ENCODE data around the gene AGTPBP1.

DNA sequence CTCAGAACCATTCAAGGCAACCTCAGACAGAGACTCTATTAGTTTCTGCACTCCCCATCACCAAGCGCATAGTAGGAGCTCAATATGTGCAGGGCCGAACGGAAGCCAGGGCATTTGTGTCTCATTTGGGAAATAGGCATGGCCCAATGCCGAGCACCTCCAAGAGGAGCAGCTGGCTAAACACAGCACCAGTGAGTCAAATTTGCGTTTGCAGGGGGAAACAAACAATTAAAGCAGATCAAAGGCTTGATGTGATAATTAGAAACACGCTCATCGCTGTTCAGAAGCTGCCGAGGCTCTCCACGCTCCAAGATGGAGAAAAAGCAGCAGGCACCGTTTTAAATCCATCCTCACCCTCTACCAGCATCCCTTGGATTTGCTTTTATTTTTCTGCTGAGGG, 225.3 kb downstream of the AGTPBP1 start:
- TF ChIP-seq, protein P1, sequence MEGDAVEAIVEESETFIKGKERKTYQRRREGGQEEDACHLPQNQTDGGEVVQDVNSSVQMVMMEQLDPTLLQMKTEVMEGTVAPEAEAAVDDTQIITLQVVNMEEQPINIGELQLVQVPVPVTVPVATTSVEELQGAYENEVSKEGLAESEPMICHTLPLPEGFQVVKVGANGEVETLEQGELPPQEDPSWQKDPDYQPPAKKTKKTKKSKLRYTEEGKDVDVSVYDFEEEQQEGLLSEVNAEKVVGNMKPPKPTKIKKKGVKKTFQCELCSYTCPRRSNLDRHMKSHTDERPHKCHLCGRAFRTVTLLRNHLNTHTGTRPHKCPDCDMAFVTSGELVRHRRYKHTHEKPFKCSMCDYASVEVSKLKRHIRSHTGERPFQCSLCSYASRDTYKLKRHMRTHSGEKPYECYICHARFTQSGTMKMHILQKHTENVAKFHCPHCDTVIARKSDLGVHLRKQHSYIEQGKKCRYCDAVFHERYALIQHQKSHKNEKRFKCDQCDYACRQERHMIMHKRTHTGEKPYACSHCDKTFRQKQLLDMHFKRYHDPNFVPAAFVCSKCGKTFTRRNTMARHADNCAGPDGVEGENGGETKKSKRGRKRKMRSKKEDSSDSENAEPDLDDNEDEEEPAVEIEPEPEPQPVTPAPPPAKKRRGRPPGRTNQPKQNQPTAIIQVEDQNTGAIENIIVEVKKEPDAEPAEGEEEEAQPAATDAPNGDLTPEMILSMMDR (IDR thresholded peaks at IDR 0.05), result no peak
- TF ChIP-seq POLR2A (IDR thresholded peaks at IDR 0.05) (no peak), EP300 (IDR thresholded peaks at IDR 0.05) (no peak)
